OCI-LY7 (cell line): ENCODE data around the gene CENPX. TPM values are rescaled to one million over a fixed set of nuclear protein-coding genes. Genes with fewer than 3 reads are reported as not detected.

Experiments
- BruUV-seq: library from RNA; stranded (reverse); fragments of 400-500 nt; replicated peaks from 2 replicates; lab custom pipeline; 2021; lab: Mats Ljungman, UMichigan
- CTCF ChIA-PET: fragments of 300-600 bp; sonication (Branson Sonifier 250); formaldehyde crosslinking; loops from one replicate; lab custom pipeline; 2022; ENCODE audit warnings: antibody characterized with exemption; ENCODE audit not compliant: unreplicated experiment; lab: Charles Lee
- POLR2A ChIA-PET: fragments of 300-600 bp; sonication (Branson Sonifier 250); formaldehyde crosslinking; loops from one replicate; lab custom pipeline; 2022; ENCODE audit warnings: antibody characterized with exemption; lab: Charles Lee
- DNase-seq: peaks from one replicate; pipeline ENCODE4 v3.0.0-alpha.2; 2015; ENCODE audit warnings: low spot score
- H2AFZ ChIP-seq: fragments of 200-600 bp; sonication (generic), shearing (Covaris generic); 2 replicates; pipeline ENCODE4 v1.6.1; 2014; ENCODE audit warnings: mild to moderate bottlenecking, antibody characterized with exemption, low read length, moderate library complexity
- H3K27ac ChIP-seq: fragments of 200-600 bp; sonication (generic); 2 replicates; pipeline ENCODE4 v1.5.1; 2014; ENCODE audit warnings: mixed run types, low read depth, mild to moderate bottlenecking, moderate library complexity, low read length, inconsistent platforms; ENCODE audit not compliant: poor library complexity, severe bottlenecking
- H3K36me3 ChIP-seq: fragments of 200-600 bp; sonication (generic); 2 replicates; pipeline ENCODE4 v1.6.1; 2014; ENCODE audit warnings: mild to moderate bottlenecking, antibody characterized with exemption, low read length, moderate library complexity, mixed read lengths; ENCODE audit not compliant: insufficient read depth
- H3K4me1 ChIP-seq: fragments of 200-600 bp; sonication (generic); 2 replicates; pipeline ENCODE4 v1.5.1; 2014; ENCODE audit warnings: mild to moderate bottlenecking, low read length; ENCODE audit not compliant: insufficient read depth, poor library complexity, severe bottlenecking
- H3K4me2 ChIP-seq: fragments of 200-600 bp; sonication (generic); 2 replicates; pipeline ENCODE4 v1.6.1; 2014; ENCODE audit warnings: mild to moderate bottlenecking, low read length
- H3K4me3 ChIP-seq: fragments of 200-600 bp; sonication (generic); 2 replicates; pipeline ENCODE4 v1.5.1; 2014; ENCODE audit warnings: mild to moderate bottlenecking, low read depth, low read length; ENCODE audit not compliant: poor library complexity, severe bottlenecking
- H3K79me2 ChIP-seq: fragments of 200-600 bp; sonication (generic); 2 replicates; pipeline ENCODE4 v1.6.1; 2016; ENCODE audit warnings: low read depth, mild to moderate bottlenecking, low read length, moderate library complexity, mixed read lengths; ENCODE audit not compliant: insufficient read depth
- H3K9me2 ChIP-seq: fragments of 200-600 bp; sonication (generic); 2 replicates; pipeline ENCODE4 v1.6.1; 2016; ENCODE audit warnings: mild to moderate bottlenecking, low read length, mixed read lengths; ENCODE audit not compliant: insufficient read depth
- H3K9me3 ChIP-seq: fragments of 200-600 bp; sonication (generic); 2 replicates; pipeline ENCODE4 v1.6.1; 2014; ENCODE audit warnings: mild to moderate bottlenecking, mixed run types, low read length, mixed read lengths
- H4K20me1 ChIP-seq: fragments of 200-600 bp; sonication (generic); 2 replicates; pipeline ENCODE4 v1.6.1; 2014; ENCODE audit warnings: mild to moderate bottlenecking, antibody characterized with exemption, low read length, moderate library complexity, mixed read lengths; ENCODE audit not compliant: insufficient read depth
- CTCF ChIP-seq: fragments of 200-600 bp; sonication (generic); conservative IDR thresholded peaks from 2 replicates; pipeline ENCODE4 v1.5.1; 2014; ENCODE audit warnings: mild to moderate bottlenecking, antibody characterized with exemption, low read length, moderate library complexity, mixed read lengths
- EZH2phosphoT487 ChIP-seq: fragments of 200-600 bp; sonication (generic); IDR thresholded peaks from 2 replicates; pipeline ENCODE4 v1.6.1; 2018; ENCODE audit warnings: low read depth, borderline replicate concordance, mild to moderate bottlenecking, mixed run types, antibody characterized with exemption, low read length, moderate library complexity, mixed read lengths
- intact Hi-C: fragments of 100-400 bp; cut with micrococcal nuclease; formaldehyde crosslinking; loops from one replicate; pipeline ENCODE4 v1.10.0; 2022; ENCODE audit not compliant: unreplicated experiment
- total RNA-seq, 2 experiments: library from RNA; depleted of rRNA in 1 of 2; stranded (reverse); fragments of >200 nt in 1 of 2; shearing (Covaris generic) in 1 of 2; gene quantifications; 2 replicates each; pipeline ENCODE4 v1.2.3, GENCODE V29; 2014 to 2022

Gene CENPX
- total RNA-seq, 2 experiments from 2014 or later, result 130 to 251 TPM

- Histone ChIP-seq H3K9me2 (no peaks in the 10 kb centered on the region), H3K79me2 (peaks cover 12% of the 10 kb centered on the region; the same call in 1 of the 2 replicates), H4K20me1 (no peaks in the 10 kb centered on the region), H3K4me1 (peaks cover 30% of the 10 kb centered on the region), H3K4me3 (peak overlapping the region; percentile 72), H2AFZ (peak overlapping the region; percentile 53), H3K27ac (peak overlapping the region; percentile 1), H3K9me3 (no peaks in the 10 kb centered on the region), H3K4me2 (peak overlapping the region; percentile 84), H3K36me3 (peaks cover 4% of the 10 kb centered on the region; the same call in 1 of the 2 replicates)
- CTCF ChIA-PET, result interaction anchor here (0.5 to 3.8 kb wide), 2 partner anchors 14 to 217 kb away, joined by 3 to 19 read pairs; partner anchors contain the start of gene DCXR
- POLR2A ChIA-PET, result interaction anchor here (0.9 to 2.0 kb wide), 3 partner anchors 12 to 14 kb away, joined by 3 to 9 read pairs (median 4); partner anchors contain the start of gene DCXR
- DNase-seq, result peak; percentile 59
- intact Hi-C loops, result loop anchor here (1.0 to 2.0 kb wide), 3 partner anchors 14 to 75 kb away; partner anchors contain the start of genes DCXR and FASN
- TF ChIP-seq EZH2phosphoT487, result no peak
- no peak for TF ChIP-seq CTCF
- no TSS peak for BruUV-seq
Measured at GRCh38 chr17:82023447-82024241, 966 bp upstream of the CENPX start.

- intact Hi-C loops, result loop anchor here (1.0 to 2.0 kb wide), 4 partner anchors 14 to 132 kb away; partner anchors contain the start of genes ALYREF, ANAPC11, DCXR and FASN
- peaks cover 30% of the 10 kb centered on the region for H3K4me1 ChIP-seq
- H3K9me2 ChIP-seq, result no peaks in the 10 kb centered on the region
- H3K9me3 ChIP-seq, result no peaks in the 10 kb centered on the region
- peak within 1 kb of the TSS; percentile 44 for H3K27ac ChIP-seq
- peak within 1 kb of the TSS; percentile 94 for H3K4me3 ChIP-seq
- peak; percentile 100 for DNase-seq
- TF ChIP-seq CTCF, result no peak
- TF ChIP-seq EZH2phosphoT487, result no peak
- CTCF ChIA-PET, result interaction anchor here (0.5 to 3.8 kb wide), 4 partner anchors 15 to 218 kb away, joined by 3 to 19 read pairs (median 4); partner anchors contain the start of gene DCXR
- peak within 1 kb of the TSS; percentile 87 for H3K4me2 ChIP-seq
- no peaks in the 10 kb centered on the region for H4K20me1 ChIP-seq
- H3K36me3 ChIP-seq, result peaks cover 10% of the 10 kb centered on the region; the same call in 1 of the 2 replicates
- BruUV-seq, result no TSS peak
- POLR2A ChIA-PET, result interaction anchor here (0.7 to 2.0 kb wide), 5 partner anchors 12 to 147 kb away, joined by 3 to 9 read pairs (median 4); partner anchors contain the start of gene DCXR
- peaks cover 12% of the 10 kb centered on the region; the same call in 1 of the 2 replicates for H3K79me2 ChIP-seq
- peak within 1 kb of the TSS; percentile 62 for H2AFZ ChIP-seq
Measured at GRCh38 chr17:82022981-82023446, 336 bp upstream of the CENPX start, which contains the start of gene LRRC45. Gene LRRC45, plus strand, starts transcription at chr17:82023305. Its CDS starts 339 bp downstream, at chr17:82023644.
